ENCODE results near the gene GPR150. TPM values are rescaled to one million over a fixed set of nuclear protein-coding genes. Genes with fewer than 3 reads are reported as not detected.

GPR150 gene
- total and polyA plus RNA-seq, 2 of the 4 experiments (the other 2 are of a cell fraction) = under 0.01 to 0.10 TPM

DNA sequence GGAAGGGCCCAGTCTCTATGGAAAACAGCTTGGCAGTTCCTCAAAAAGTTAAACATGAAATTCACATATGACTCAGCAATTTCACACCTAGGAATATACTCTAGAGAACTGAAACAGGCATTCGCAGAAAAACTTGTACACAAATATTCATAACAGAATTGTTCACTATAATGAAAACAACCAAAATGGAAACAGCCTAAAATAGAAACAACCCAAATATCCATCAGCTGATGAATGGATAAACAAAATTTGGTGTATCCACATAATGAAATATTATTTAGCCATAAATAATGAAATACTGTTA, 4.8 kb upstream of the GPR150 start:
- no CpG with 5 or more reads among the region's 1 CpG for WGBS, 2 experiments (ENCODE audit: extremely low coverage in 2 of 2, insufficient read length in 1 of 2)

More for the DNA sequence above, 4.8 kb upstream of the GPR150 start:
- Histone ChIP-seq H2BK5ac (ENCODE audit: low read depth, low read length, poor library complexity, severe bottlenecking) (no peak overlapping the region), H3K4me2 (ENCODE audit: low read depth, low read length) (no peak overlapping the region), H2BK20ac (ENCODE audit: low read depth, low read length) (no peak overlapping the region), H2AK9ac (replicated peaks; ENCODE audit: low read depth, low read length, poor library complexity) (no peak overlapping the region), H4K8ac (ENCODE audit: low read depth in 2 of 2, low read length in 2 of 2) (no peak overlapping the region), H2AK5ac (ENCODE audit: low read depth, low read length) (no peak overlapping the region), H3K79me1 (ENCODE audit: low read depth in 1 of 2, low read length in 2 of 2) (no peaks in the 10 kb centered on the region), H4K5ac (ENCODE audit: low read depth, low read length) (no peak overlapping the region), H3K14ac (replicated peaks; ENCODE audit: low read depth, low read length) (no peak overlapping the region), H3K56ac (ENCODE audit: extremely low read depth, insufficient read depth, low read length) (no peak overlapping the region), H2BK15ac (ENCODE audit: low read depth, low read length) (no peak overlapping the region), H3K9ac (ENCODE audit: low read depth, low read length) (no peak overlapping the region), H3K4me3 (ENCODE audit: insufficient read depth, low read depth, low read length) (no peak overlapping the region), H3K4ac (ENCODE audit: low read depth, low read length) (no peak overlapping the region), H3K9me3 (ENCODE audit: control insufficient read depth, insufficient read depth, low read length) (peaks cover 3% of the 10 kb centered on the region; the same call in 1 of the 2 replicates), H3K18ac (ENCODE audit: low read depth, low read length) (no peak overlapping the region), H3K36me3 (ENCODE audit: control insufficient read depth, insufficient read depth, low read length) (no peaks in the 10 kb centered on the region), H3K4me1 (ENCODE audit: control insufficient read depth, insufficient read depth, low read length) (peaks cover 7% of the 10 kb centered on the region), H2BK120ac (ENCODE audit: low read depth, low read length) (no peak overlapping the region), H3K27me3 (ENCODE audit: control insufficient read depth, insufficient read depth, low read length) (no peaks in the 10 kb centered on the region), H4K20me1 (ENCODE audit: insufficient read depth, low read length) (no peaks in the 10 kb centered on the region), H3K23ac (ENCODE audit: low read depth, low read length) (no peak overlapping the region), H2AFZ (replicated peaks; ENCODE audit: low read length, poor library complexity) (no peak overlapping the region), H4K91ac (ENCODE audit: insufficient read depth, low read depth, low read length) (no peak overlapping the region), H3K9me1 (ENCODE audit: insufficient read depth, low read length) (no peaks in the 10 kb centered on the region), H3K27ac (ENCODE audit: insufficient read depth, low read length) (no peak overlapping the region)
- in situ Hi-C loops (cut with MboI; ENCODE audit: low sequenced_read_pairs) (no loop called here), intact Hi-C loops (cut with micrococcal nuclease) (no loop called here), dilution Hi-C loops (cut with HindIII; ENCODE audit: low sequenced_read_pairs, unreplicated experiment) (no loop called here)
- TF ChIP-seq RCOR1 (IDR thresholded peaks at IDR 0.05; ENCODE audit: insufficient replicate concordance, low read length) (no peak), NFE2L2 (IDR thresholded peaks at IDR 0.05; ENCODE audit: low read depth, low read length) (peak; percentile 95), MAFK (IDR thresholded peaks at IDR 0.05; ENCODE audit: low read depth, low read length) (peak; percentile 80)
- ATAC-seq (ENCODE audit: low read depth) (no peak), DNase-seq (no peak)
- no TSS peak for BruUV-seq (replicated peaks)
- ChIA-PET CTCF (interaction anchor here (0.6 kb wide), 1 partner anchor 1422 kb away, joined by 3 read pairs; no protein-coding TSS in a partner anchor), POLR2A (ENCODE audit: unreplicated experiment) (no interaction called here)

All from IMR-90 (cell line).